Keratinocyte (primary cell): ENCODE data around the gene KSR1.
"Not testable (repeated sequence)": the region's sequence is repeated elsewhere in the genome, so short reads cannot be mapped to it uniquely, and the experiment has no call there.

Source experiments
- CTCF ChIP-seq, 3 experiments: IDR thresholded peaks in 1 of 3; conservative IDR thresholded peaks in 1 of 3; optimal IDR thresholded peaks in 1 of 3; 2 replicates in 2 of 3; 3 replicates in 1 of 3; pipeline versions ENCODE3 to v1.5.1; 2011; ENCODE audit warnings: low read length in 3 of 3, mild to moderate bottlenecking in 3 of 3, moderate library complexity in 2 of 3, control low read depth in 1 of 3, inconsistent platforms in 1 of 3; ENCODE audit not compliant: insufficient read depth in 2 of 3; ENCODE audit errors: extremely low read depth in 1 of 3
- EZH2 ChIP-seq: IDR thresholded peaks from one replicate; pipeline ENCODE4 v1.6.1; 2012; ENCODE audit warnings: inconsistent platforms, mild to moderate bottlenecking, low read length, moderate library complexity

- TF ChIP-seq CTCF (optimal IDR thresholded peaks at IDR 0.05 in 1 of 3, IDR thresholded peaks at IDR 0.05 in 1 of 3, conservative IDR thresholded peaks at IDR 0.05 in 1 of 3; ENCODE audit: extremely low read depth in 1 of 3, insufficient read depth in 2 of 3, low read length in 3 of 3); EZH2: not testable (repeated sequence)
Measured at GRCh38 chr17:27656620-27657019, 200.4 kb downstream of the KSR1 start.
